IPS DF 19.7 (cell line): ENCODE data around the gene STARD3NL.

ENCODE experiments used
- DNase-seq: peaks from one replicate; pipeline ENCODE4 v3.0.0-alpha.2; 2013; ENCODE audit warnings: low read depth, low spot score

STARD3NL gene

DNA sequence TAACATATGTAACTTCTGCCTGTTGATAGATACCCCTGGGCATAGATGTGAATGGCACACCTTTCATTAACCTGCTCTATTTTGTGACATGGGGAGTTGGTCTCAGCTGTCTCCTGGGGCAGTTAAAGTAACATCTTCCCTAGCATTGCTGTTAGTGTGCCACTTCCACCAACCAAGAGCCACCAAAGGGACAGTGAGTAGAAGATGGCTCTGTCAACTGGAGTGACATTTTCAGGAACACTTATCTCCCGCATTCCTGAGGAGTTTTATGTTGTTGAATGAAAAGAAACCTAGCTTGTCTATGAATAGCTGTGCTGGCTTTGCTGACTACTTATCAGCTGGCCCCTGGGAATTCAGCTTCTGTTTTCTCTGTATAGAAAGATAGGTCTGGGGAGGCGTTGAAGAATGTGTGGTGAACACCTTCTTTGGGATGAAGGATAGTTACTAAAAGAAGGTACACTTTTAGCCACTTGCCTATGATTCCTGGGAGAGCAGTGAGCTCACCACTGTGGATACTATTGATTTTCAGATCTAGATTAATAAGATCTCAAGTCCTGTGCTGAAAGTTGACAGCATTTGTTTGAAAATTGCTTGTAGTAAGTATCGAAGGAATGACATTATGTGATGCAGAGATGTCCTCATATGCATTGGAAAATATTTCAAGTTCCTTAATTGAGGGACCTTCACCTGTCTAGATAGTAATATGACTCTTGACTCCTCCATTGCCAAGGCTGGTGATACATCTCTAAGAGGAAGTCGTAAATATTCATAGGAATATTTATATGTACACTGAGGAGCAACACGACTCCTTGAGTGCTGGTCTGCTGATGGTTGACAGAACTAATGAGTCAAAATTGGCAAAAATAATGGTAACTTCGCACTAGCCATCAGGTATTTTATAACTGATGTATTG, 7.6 kb downstream of the STARD3NL start:
- no peak for DNase-seq

DNA sequence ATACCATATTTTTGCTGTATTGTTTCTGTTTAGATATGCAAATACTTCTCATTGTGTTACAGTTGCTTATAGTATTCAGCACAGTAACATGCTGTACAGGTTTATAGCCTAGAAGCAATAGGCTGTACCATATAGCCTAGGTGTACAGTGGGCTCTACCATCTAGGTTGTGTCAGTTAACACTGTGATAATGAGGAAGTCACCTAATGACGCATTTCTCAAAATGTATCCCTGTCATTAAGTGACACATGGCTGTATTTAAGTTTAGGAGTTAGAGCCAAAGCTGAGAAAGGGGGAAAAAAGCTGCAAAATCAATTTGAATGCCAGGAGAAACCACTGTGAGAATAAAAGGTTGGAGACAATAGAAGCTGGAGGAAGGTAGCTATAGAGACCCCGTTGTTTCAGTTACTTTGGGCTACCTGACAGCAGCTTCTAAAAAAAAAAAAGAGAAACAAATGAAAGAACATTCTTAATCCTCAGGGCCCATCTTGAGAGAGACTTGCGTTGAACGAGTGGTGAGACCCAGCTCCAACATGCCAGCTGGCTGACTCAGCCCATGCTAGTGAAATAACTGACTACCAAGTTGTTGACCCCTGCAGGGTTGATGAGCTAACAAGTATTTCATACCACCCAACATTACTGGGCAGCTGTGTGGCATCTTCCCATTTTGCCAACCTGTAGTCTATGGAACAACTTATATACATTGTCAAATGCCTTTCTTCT, 8.7 kb downstream of the STARD3NL start:
- DNase-seq: no peak

DNA sequence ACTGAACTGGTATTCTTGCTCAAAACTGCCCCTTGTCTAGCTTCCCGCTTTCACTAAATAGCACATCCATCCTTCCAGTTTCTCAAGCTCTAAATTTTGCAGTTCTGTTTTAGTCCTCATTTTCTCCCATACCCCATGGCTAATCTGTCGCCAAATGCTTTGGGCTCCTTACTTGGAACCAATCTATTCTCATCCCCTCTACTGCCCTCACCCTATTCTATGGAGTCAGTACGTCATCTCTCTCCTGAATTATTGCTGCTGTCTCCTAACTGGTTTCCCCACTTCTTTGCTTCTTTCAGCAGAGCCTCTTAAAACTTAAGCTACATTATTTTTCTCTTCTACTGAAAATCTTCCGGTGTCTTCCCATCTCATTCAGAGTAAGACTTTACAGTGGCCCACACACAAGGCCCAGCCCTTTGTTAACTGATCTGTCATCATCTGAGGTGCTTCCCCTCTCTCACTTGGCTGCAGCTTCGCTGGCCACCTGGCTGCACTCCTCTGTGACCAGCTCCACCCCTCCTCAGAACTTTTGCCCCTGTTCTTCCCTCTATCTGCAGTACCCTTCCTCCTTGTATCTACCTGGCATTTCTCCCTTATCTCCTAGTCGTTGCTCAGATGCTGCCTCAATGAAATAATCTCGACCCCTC, 9.9 kb downstream of the STARD3NL start:
- DNase-seq: no peak

DNA sequence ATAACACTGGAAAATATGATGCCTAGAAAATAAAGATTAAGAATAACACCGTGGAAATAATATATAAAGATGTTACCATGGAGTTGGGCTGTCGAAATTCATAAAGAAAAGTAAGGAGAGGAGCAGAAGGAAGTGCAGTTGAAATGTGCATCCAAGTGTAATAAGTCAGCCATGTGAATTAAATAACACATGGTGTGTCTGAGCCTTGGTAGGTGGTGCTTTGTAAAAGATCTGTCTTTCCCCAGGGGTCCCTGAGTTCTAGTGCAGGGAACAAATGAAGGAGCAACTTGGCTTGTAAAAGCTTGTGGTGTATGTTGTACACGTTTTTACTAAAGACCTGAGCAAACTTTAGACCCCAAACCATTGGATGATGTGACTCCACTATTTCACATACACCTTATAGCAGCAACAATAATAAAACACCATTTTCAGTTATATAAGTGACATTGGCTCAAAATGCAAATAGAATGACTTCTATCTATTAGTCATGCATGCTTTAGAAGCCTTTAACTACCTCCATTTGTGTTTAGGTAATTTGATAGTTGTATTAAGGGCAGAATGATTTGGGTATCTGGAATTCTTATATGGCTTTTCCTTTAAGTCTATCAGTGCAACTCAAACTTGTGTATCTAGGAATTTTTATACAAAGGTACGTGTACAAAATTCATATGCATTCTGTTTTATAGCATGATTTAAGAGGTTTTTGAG, 11.3 kb downstream of the STARD3NL start:
- DNase-seq: no peak

DNA sequence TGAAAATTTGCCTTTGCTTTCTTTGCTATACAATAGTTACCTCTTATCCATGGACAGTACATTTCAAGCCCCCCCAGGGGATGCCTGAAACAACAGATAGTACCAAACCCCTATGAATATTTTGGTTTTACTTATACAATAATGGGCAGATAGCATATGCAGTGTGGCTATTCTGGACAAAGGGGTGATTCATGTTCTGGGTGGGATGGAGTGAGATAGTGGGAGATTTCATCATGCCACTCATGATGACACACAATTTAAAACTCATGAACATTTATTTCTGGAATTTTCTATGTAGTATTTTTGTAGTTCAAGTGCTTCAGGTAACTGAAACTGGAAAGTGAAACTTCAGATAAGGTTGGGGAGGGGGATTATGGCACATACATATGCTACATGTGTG, 12.0 kb downstream of the STARD3NL start:
- DNase-seq: no peak

DNA sequence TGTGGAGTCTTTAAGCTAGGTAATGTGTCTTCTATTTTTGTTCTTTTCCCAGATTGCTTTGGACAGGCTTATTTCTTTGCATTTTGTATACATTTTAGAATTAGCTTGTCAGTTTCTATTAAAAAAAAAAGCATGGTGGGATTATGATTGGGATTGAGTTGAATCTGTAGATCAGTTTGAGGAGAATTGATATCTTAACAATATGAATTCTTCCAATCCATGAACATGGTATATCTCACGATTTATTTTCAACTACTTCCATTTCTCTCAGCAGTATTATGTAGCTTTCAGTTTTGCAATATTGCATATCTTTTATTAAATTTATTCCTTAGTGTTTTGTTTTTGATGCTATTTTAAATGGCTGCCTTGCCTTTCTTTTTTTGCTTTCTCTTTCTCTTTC, 13.7 kb downstream of the STARD3NL start:
- DNase-seq: no peak

DNA sequence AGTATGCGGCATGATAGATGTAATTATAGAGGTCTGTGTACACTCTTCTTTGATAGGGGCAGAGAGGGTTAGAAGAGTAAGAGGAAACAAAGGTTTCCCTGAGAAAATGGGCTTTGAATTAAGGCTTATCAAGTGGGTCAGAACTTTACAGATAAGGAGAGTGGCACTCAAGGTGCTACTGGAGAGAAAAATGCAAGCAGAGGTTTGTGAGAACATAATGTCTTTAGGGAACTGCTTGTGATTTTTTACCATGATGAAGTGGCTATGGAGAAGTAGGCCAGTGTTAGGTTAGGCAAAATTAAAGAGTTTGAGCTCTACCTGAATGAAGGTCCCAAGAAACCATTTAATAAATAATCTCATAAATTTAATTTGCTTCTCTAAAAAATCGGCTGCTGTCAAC, 14.3 kb downstream of the STARD3NL start:
- no peak for DNase-seq

DNA sequence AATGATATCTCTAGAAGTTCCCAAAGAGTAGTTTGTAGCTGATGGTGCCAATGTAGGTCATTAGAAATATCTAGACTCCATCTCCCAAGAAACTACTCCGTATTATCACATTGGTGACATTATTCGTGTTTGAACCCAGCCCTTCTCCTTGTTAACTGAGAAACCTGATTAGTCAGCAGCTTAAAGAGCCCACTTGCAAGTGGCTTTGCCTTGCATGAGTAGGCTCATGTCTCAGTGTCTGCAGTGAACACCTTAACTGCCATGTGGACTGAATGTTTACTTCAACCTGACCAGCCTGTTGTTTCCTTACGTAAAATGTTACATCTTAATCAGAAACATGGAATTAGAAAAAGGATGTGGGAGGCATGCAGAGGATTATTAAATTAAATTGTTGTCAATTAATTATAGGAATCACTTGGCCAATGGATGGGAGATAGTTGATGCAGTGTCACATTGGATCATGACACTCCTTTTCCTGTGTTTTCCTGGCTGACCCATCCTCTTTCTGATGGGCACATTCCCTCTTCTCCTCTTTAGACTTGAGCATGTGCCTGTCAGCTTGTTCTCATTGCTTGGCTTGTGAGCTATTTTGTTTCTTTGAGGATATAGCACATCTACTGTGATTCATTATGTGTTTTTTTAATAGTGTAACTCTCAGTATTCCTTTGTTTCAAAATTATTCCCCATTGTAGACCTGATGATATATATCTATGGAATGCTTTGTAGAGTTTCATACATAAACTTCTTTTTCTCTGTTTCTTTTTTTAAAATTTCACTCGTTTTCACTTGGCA, 18.0 kb downstream of the STARD3NL start:
- DNase-seq: no peak

DNA sequence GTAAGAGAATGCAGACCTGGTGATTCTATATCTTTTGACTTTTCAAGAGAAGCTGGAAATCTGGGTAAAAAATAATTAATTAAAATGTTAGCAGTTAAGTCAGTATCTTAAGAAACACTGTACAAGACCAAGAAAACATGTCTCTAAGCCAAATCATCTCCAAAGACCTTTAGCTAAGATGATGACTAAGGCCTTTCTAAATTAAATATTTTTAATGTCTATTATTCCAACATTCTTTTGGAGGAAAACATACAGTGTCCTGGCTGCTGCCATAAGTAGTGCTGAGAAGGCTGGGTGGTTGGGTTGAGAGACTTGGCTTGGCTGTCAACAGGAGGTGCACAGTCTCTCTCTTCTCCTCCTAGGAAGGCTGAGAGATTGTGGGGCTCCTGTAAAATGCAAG, 20.3 kb downstream of the STARD3NL start:
- DNase-seq: no peak

DNA sequence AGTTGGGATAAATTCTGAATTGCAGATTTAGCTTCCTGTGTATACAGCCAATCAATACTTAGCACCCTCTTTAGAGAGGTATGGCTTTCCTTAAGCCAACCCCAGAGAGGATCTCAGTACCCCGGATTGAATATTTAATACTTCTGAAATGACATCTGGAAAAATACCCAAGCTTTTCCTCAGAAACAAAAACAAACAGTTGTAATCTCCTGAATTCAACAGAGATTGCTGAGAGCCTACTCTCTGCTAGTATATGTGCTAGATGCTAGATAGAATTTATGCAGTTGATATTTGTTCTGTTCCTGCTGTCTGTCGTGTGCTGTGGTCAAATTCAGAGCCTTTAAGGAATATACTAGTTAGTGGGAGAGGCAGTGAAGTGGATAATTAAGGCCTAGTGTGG, 21.1 kb downstream of the STARD3NL start:
- no peak for DNase-seq

DNA sequence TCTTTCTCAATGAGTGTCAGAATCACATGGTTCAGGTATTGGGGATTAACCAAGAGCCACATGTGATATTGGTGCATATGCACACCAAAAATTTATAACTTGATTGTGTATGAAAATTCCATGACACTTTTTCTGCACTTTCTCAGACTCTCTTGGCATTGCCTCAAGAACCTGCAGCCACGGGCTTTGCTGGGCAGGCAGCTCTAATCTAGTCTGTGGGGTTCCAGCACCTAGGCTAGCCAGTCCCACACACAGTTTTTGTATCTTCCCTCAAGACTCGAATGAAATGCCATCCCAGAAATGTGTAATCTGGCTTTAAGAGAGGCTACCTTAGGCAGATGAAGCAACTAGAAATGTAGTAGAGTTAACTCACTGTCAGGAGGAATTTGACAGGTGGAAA, 21.7 kb downstream of the STARD3NL start:
- DNase-seq: no peak

DNA sequence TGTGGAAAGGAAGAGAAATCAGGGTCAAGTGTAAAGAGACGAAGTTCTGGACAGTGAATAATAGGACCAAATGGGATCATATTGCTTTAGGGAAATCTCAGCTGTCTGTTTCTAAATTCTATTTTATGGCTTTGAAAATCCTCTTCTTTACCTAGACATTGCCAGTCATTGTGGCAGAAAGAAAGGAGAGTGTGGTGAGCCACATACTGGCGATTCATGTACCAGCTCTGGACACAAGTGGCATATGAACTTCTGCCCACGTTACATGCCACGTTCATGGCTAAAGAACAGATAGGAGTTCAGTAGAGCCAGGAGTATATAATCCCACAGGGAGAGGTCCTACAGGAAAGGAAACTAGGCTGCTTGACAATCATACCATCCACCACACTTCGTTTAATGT, 28.0 kb downstream of the STARD3NL start:
- no peak for DNase-seq

DNA sequence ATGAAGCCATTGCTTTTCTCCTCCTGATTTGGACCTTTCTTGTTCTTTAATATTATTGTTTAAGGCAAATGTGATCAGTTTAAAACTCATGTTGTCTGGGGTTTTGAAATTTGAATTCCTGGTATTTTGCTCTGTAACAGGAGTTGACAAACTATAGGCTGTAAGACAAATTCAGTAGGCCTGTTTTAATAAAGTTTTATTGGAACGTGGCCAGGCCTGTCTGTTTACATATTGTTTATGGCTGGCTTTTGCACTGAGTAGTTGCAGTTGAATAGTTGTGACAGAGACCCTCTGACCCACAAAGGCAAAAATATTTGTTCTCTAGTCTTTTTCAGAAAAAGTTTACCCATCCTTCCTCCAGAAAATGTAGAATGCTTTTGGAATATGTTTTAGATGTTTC, 29.8 kb downstream of the STARD3NL start:
- DNase-seq: no peak

DNA sequence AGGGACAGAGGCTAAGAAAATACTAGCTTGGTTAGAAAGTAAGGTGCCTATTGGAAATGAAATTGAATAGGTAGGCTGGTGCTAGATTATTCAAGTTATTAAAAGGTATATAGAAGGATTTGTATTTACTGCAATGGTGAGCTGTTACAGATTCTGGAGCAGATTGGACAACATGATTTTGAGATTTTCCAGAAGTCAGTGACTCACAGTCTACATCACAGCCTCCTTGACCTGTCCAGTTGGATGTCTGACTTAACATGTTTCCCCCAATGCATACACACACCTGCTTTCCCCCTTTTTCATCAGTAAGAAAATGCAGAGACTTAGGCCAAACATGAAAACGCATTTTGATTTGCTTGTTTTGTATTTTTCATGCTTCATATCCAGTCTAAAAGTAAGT, 33.4 kb downstream of the STARD3NL start:
- DNase-seq: no peak

DNA sequence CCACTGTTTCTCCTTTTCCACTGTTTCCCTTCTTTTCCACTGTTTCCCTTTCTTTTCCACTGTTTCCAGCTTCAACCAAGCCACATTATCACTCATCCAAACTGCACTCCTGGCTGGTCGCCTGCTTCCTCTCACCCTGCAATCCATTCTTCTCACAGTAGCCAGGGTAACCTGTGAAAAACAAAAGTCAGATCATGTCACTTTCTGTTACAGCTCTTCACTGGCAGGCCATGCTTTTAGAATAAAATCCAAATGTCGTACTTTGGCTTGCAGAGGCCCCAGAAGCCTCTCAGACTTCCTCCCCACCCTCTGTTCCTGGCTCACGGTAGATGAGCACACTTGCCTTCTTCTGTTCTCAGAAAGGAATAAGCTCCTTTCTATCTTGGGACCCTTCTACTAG, 33.9 kb downstream of the STARD3NL start:
- DNase-seq: no peak

DNA sequence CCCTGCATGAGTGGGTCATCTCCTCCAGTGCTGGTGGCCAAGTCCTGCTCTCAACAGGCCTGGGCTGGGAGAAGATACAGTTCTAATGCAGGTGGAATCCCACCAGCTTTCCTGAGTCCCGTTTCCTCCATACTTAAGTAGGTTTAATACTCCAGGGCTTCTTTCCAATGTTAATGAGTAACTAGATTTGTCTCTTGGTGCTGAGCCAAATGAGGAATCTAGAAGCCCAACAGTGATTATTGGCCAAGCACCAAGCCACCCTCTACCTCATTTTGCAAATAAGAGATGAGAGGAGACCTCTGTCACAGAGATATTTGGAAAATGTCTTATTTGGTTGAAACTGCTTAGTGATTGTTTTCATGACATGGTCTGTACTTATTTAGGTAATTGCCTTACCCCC, 37.1 kb downstream of the STARD3NL start:
- no peak for DNase-seq

DNA sequence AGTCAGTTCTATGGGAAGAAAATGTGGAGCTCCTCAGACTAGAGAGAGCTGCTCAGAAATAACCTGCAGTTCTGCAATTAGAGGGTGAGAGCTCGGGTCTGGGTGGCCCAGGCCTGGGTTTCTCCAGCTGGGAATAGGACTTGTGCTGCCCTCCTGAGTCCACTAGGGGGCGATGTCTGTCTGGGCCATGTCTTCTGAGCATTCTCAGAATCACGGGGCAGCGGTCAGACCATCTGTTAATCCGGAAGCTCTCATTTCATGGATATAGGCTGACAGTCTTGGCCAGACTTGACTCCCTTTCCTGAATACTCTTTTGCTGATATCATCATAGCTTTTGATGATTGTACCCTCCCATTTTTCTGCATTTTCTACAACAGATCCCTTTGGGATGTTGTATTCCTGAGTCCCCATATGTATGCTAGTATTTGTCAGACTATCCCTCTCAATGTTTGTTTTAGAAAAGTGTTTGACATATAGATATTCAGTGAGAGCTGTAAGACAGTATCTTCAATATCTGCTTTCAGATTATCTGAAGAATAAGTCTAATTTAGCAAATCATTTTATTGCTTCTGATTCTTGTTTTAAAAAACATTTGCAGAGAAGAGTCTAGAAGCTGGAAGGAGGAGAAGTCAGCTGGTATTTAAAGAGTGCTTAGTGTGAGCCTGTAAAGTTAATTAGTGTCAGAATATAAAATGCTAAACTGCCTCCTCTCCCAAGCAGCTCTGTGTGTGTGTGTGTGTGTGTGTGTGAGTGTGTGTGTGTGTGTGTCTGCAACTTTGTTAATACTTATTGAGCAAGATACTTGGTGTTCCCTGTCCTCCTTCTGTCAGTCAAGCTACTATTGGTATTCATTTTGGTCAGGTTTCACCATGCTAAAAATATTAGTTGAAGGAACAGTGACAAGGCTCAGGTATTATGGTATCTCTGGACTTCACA, 38.0 kb downstream of the STARD3NL start:
- peak; percentile 42 for DNase-seq

DNA sequence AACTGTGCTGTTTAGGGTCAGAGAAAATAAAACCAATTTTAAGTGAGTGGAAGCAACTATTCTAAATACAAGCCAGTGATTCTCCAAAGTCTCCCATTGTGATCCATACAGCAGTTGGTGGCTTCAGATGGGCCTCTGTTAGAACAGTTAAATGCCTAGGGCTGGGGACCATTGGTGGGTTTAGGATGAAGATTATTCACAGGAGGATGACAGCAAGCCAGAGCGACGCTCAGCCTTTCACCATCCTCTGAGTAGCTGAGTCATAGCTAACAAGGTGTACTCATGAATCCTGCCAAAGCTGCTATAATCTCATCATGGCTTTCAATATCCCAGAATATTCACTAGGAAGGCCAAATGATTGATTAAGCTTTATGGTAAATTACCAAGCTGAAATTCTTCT, 39.6 kb downstream of the STARD3NL start:
- no peak for DNase-seq

DNA sequence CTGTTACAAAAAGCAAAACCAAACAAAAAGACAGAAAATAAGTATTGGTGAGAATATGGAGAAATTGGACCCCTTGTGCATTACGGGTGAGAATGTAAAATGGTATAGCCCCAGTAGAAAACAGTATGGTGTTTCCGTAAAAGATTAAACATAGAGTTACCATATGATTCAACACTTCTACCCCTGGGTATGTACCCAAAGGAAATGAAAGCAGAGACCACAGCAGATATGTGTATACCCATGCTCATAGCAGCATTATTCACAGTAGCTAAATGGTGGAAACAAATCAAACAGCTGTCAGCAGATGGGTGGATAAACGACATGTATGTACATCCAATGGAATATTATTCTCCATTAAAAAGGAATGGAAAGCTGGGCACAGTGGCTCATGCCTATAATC, 42.4 kb downstream of the STARD3NL start:
- no peak for DNase-seq

DNA sequence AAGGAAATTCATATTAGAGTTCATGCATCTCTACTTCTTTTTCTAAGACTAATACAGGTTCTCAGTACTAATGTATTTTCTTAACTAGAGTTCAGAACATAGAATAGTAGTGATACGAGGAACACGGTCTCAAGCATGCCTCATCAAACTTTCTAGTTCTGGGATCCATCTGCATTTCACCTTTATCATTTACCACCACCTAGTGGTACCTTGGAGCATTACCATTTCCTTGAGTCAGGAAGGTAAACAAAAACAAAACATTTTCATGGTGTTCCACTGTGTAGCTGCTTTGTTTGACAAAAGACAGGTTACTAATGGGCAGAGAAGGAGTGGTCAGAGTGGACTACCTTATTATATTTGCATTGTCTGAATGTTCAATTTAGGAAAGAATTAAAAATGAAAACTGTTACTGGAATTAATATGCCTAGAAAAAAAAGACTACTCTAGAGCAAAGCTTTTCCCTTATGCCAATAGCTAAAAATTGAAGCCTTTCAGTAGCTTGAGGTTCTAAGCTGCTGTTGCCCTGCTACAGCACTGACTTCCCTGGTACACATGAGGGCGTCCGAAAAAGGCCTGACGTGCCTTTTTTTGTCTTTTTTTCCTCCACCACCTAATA, 44.5 kb downstream of the STARD3NL start:
- DNase-seq: peak; percentile 15
